HL-60 (cell line): ENCODE data around the gene SHISA4.

Experiments
- GABPA ChIP-seq: IDR thresholded peaks from 2 replicates; pipeline ENCODE4 v1.6.1; 2012; ENCODE audit warnings: low read depth
- POLR2AphosphoS5 ChIP-seq: IDR thresholded peaks from 2 replicates; pipeline ENCODE4 v1.6.1; 2012; ENCODE audit warnings: low read depth
- REST ChIP-seq: IDR thresholded peaks from 2 replicates; pipeline ENCODE4 v1.6.1; 2012; ENCODE audit warnings: low read depth; ENCODE audit not compliant: insufficient replicate concordance
- SPI1 ChIP-seq: IDR thresholded peaks from 2 replicates; pipeline ENCODE4 v1.6.1; 2012; ENCODE audit warnings: low read depth, mild to moderate bottlenecking, borderline replicate concordance
- TF ChIP-seq, protein P1 (sequence below): IDR thresholded peaks from one replicate; pipeline ENCODE4 v1.5.1; 2011; ENCODE audit warnings: low read length, control low read depth, inconsistent platforms; ENCODE audit not compliant: insufficient read depth

- no peak for TF ChIP-seq POLR2AphosphoS5
- TF ChIP-seq, protein P1, sequence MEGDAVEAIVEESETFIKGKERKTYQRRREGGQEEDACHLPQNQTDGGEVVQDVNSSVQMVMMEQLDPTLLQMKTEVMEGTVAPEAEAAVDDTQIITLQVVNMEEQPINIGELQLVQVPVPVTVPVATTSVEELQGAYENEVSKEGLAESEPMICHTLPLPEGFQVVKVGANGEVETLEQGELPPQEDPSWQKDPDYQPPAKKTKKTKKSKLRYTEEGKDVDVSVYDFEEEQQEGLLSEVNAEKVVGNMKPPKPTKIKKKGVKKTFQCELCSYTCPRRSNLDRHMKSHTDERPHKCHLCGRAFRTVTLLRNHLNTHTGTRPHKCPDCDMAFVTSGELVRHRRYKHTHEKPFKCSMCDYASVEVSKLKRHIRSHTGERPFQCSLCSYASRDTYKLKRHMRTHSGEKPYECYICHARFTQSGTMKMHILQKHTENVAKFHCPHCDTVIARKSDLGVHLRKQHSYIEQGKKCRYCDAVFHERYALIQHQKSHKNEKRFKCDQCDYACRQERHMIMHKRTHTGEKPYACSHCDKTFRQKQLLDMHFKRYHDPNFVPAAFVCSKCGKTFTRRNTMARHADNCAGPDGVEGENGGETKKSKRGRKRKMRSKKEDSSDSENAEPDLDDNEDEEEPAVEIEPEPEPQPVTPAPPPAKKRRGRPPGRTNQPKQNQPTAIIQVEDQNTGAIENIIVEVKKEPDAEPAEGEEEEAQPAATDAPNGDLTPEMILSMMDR = no peak
- no peak for TF ChIP-seq REST
- no peak for TF ChIP-seq GABPA
- TF ChIP-seq SPI1 = no peak
Measured at GRCh38 chr1:201889090-201889968, 631 bp downstream of the SHISA4 start.
